Measurements from ENCODE around the gene FAM3D.

- TF ChIP-seq CTCF (IDR thresholded peaks at IDR 0.05) = no peak
- TF ChIP-seq POLR2A (IDR thresholded peaks at IDR 0.05) = no peak
Measured at GRCh38 chr3:58652624-58653023, 13.9 kb downstream of the FAM3D start.

Measured in tibial nerve (tissue), 3 donors.